ENCODE data around the gene DCTN3.

The DCTN3 gene

GRCh38 chr9:34590381-34591247, 29.7 kb downstream of the DCTN3 start:
- DNase-seq (ENCODE audit: low read depth in 2 of 2), result no peak

GRCh38 chr9:34589636-34590380, 30.5 kb downstream of the DCTN3 start, which contains the start of gene CNTFR:
Gene CNTFR (minus strand): TSS chr9:34589724. CDS start chr9:34568981, 20,743 bp downstream.
- DNase-seq (ENCODE audit: low read depth in 2 of 2), result no peak

- no peak for DNase-seq (ENCODE audit: low read depth in 2 of 2)
Observed at GRCh38 chr9:34588671-34589635, 31.3 kb downstream of the DCTN3 start.

- DNase-seq (ENCODE audit: low read depth in 2 of 2), result no peak
Observed at GRCh38 chr9:34587271-34587670, 33.0 kb downstream of the DCTN3 start.

GRCh38 chr9:34585946-34586669, 34.2 kb downstream of the DCTN3 start:
- no peak for DNase-seq (ENCODE audit: low read depth in 2 of 2)

- no peak for DNase-seq (ENCODE audit: low read depth in 2 of 2)
Observed at GRCh38 chr9:34584970-34585369, 35.3 kb downstream of the DCTN3 start.

GRCh38 chr9:34582787-34583186, 37.5 kb downstream of the DCTN3 start:
- no peak for DNase-seq (ENCODE audit: low read depth in 2 of 2)

GRCh38 chr9:34581318-34581717, 39.0 kb downstream of the DCTN3 start:
- no peak for DNase-seq (ENCODE audit: low read depth in 2 of 2)

- DNase-seq (ENCODE audit: low read depth in 2 of 2), result no peak
Observed at GRCh38 chr9:34580358-34580757, 39.9 kb downstream of the DCTN3 start.

- no peak for DNase-seq (ENCODE audit: low read depth in 2 of 2)
Observed at GRCh38 chr9:34579808-34580163, 40.5 kb downstream of the DCTN3 start.

- no peak for DNase-seq (ENCODE audit: low read depth in 2 of 2)
Observed at GRCh38 chr9:34579104-34579807, 41.0 kb downstream of the DCTN3 start.

- DNase-seq (ENCODE audit: low read depth in 2 of 2), result no peak
Observed at GRCh38 chr9:34578241-34579103, 41.8 kb downstream of the DCTN3 start.

GRCh38 chr9:34577400-34578240, 42.7 kb downstream of the DCTN3 start:
- DNase-seq (ENCODE audit: low read depth in 2 of 2), result no peak

- DNase-seq (ENCODE audit: low read depth in 2 of 2), result no peak
Observed at GRCh38 chr9:34576597-34577399, 43.5 kb downstream of the DCTN3 start.

- DNase-seq (ENCODE audit: low read depth in 2 of 2), result no peak
Observed at GRCh38 chr9:34575862-34576596, 44.3 kb downstream of the DCTN3 start.

GRCh38 chr9:34575241-34575640, 45.1 kb downstream of the DCTN3 start:
- no peak for DNase-seq (ENCODE audit: low read depth in 2 of 2)

GRCh38 chr9:34574571-34574970, 45.7 kb downstream of the DCTN3 start:
- DNase-seq (ENCODE audit: low read depth in 2 of 2), result no peak
